HG03520 (cell line): ENCODE results near the gene DPEP2.
"Not testable (repeated sequence)": the region's sequence is repeated elsewhere in the genome, so short reads cannot be mapped to it uniquely, and the experiment has no call there.

Experiments used
- ATAC-seq: cut with Tn5 transposase; IDR thresholded peaks from one replicate; pipeline ENCODE4 v1.9.1; 2021; ENCODE audit warnings: mild to moderate bottlenecking, moderate library complexity; ENCODE audit not compliant: unreplicated experiment

DPEP2 gene

GRCh38 chr16:67998779-67999688 lies at the start of gene DPEP2:
Gene DPEP2 (minus strand): TSS chr16:67999484. CDS start chr16:67993212, 6,272 bp downstream.
- not testable (repeated sequence) for ATAC-seq

DNA sequence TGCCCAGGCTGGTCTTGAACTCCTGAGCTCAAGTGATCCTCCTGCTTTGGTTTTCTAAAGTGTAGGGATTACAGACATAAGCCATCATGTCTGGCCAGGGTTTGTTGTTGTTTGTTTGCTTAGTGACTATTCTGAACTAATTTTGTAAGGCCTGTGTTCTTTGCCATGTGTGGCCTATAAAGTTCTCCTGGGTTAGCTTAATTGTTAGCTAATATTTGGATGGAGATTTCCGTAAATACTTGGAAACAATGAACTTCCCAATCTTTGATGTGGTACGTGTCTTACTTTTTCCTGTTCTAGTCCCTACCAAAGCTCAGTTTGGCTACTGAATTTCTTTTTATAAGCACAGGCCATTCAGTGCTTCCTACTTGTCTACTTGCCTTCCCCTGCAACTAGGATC lies 48.7 kb upstream of the DPEP2 start:
- ATAC-seq = no peak

GRCh38 chr16:68046106-68046505 lies 46.8 kb upstream of the DPEP2 start:
- no peak for ATAC-seq

DNA sequence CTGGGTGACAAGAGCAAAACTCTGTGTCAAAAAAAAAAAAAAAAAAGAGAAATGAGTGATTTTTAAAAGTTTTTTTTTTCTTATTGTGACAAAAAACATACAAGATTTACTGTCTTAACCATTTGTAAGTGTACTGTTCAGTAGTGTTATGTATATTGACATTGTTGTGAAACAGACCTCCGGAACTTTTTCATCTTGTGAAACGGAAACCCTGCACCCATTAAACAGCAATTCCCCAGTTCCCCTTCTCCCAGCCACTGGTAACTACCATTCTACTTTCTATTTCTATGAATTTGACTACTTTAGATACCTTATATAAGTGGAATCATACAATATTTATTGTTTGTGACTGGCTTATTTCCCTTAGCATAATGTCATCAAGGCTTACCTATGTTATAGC lies 42.5 kb upstream of the DPEP2 start:
- ATAC-seq = no peak

DNA sequence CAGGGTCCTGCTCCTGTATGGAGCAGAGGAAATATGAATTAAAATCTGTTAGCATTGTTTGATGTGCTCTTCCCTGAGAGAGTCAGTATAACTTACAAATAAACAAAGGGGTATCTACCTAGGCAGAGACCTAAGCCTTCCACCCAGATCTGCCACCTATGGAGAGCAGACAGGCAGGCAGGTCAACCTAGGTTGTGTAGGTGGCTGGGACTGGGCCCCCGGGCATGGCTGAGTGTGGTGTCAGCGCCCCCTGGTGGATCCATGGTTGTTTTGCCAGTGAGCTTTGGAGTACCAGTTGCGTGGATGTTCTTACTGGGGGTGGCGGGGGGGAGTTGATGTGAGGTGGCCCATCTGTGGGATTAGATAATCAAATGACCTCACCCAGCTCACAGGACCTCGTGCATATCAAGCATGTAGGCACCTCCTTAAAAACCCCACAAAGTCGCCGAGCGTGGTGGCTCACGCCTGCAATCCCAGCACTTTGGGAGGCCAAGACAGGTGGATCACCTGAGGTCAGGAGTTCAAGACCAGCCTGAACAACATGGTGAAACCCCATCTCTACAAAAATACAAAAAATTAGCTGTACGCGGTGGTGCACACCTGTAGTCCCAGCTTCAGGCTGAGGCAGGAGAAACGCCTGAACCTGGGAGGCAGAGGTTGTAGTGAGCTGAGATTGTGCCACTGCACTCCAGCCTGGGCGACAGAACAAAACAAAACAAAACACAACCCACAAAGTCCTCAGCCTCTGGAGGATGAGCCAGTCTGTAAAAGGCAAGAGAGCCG lies 41.4 kb upstream of the DPEP2 start:
- ATAC-seq = no peak

DNA sequence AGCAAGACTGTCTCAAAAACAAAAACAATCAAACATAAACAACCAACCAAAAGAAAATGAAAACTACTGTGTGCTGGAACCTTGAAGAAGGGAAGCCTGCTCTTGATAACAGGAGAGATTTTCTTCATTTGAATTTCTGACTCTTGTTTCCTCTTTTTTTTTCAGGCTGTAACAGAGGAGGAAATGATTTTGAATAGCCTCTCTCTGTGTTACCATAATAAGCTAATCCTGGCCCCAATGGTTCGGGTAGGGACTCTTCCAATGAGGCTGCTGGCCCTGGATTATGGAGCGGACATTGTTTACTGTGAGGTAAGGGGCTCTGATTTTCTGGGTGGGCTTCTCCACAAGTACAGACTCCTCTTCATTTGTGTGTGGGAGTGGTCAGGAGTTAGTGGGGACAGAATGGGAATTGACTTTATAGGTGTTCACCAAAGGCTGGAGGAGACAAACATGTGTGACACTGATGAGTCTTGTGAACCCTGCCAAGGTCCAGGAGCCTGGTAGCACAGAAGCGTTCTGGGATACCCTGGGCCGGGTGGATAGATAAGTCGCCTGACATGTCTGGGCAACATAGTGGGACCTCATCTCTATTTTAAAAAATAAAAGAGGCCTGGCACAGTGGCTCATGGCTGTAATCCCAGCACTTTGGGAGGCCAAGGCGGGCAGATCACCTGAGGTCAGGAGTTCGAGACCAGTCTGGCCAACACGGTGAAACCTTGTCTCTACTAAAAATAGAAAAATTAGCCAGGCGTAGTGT lies 38.7 kb upstream of the DPEP2 start:
- ATAC-seq = no peak

- ATAC-seq = no peak
Observed at GRCh38 chr16:68035227-68035626, 35.9 kb upstream of the DPEP2 start.

GRCh38 chr16:68033101-68033500 lies 33.8 kb upstream of the DPEP2 start:
- no peak for ATAC-seq

- ATAC-seq = no peak
Observed at GRCh38 chr16:68031951-68032350, 32.7 kb upstream of the DPEP2 start.

DNA sequence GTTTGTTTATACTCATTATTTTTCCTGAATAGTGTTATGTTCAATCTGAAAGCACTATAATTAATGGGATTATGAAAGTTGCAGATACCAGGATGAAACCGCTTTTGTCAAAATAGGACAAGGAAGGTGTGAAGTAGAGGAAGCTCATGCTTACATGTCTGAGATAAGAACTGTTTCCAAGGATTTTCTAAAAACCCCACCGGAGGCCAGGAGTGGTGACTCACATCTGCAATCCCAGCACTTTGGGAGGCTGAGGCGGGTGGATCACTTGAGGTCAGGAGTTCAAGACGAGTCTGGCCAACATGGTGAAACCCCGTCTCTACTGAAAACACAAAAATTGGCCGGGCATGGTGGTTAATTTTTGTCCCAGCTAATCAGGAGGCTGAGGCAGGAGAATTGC lies 30.8 kb upstream of the DPEP2 start:
- ATAC-seq = not testable (repeated sequence)

GRCh38 chr16:68028996-68029395 lies 29.7 kb upstream of the DPEP2 start:
- no peak for ATAC-seq

- ATAC-seq = peak; percentile 70
Observed at GRCh38 chr16:68022728-68023537, 23.6 kb upstream of the DPEP2 start, which contains the start of the genes DDX28 and DUS2. Gene DDX28 (minus strand): TSS chr16:68023232. CDS start chr16:68023202, 30 bp downstream. Gene DUS2 (plus strand): TSS chr16:68023284. CDS start chr16:68038024, 14,740 bp downstream.

GRCh38 chr16:68022278-68022727 lies 23.0 kb upstream of the DPEP2 start:
- peak; percentile 16 for ATAC-seq

- no peak for ATAC-seq
Observed at GRCh38 chr16:68021490-68021889, 22.2 kb upstream of the DPEP2 start.

- no peak for ATAC-seq
Observed at GRCh38 chr16:68019167-68019680, 19.9 kb upstream of the DPEP2 start.

- no peak for ATAC-seq
Observed at GRCh38 chr16:68015681-68016080, 16.4 kb upstream of the DPEP2 start, which contains the start of gene DPEP2NB. Gene DPEP2NB (minus strand): TSS chr16:68015911. CDS start chr16:68015770, 141 bp downstream.

- ATAC-seq = no peak
Observed at GRCh38 chr16:68013440-68013839, 14.2 kb upstream of the DPEP2 start.

- not testable (repeated sequence) for ATAC-seq
Observed at GRCh38 chr16:68009872-68010271, 10.6 kb upstream of the DPEP2 start.

DNA sequence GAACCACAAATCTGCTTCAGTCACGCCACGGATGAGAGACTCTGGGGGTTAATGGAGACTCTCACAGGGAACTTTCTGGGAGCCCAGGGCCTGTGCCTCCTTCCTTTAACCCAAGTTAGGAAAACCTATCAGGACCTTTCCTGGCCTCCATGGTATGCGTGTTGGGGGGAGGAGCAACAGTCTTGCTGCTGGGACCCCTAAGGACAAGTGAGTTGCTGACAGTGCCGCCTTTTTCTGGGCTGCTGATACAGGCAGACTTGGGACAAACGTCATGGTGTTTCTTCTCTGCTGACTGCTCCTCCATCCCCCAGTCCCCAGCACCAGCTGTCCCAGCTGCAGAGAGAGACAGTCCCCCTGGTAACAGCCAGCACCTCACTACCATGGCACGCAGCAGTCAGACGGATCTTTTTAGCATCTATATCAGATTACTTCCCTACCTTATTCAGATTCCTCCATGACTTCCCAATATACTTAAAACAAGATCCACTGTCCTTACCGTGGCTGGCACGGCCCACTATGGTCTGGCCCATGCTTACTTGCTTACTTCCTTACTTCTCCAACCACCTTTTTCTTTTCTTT lies 10.0 kb upstream of the DPEP2 start:
- no peak for ATAC-seq
